OCI-LY7 (cell line): ENCODE results near the gene NFIX. TPM values are rescaled to one million over a fixed set of nuclear protein-coding genes. Genes with fewer than 3 reads are reported as not detected.

Source experiments
- BruUV-seq: library from RNA; stranded (reverse); fragments of 400-500 nt; replicated peaks from 2 replicates; lab custom pipeline; 2021; lab: Mats Ljungman, UMichigan
- CTCF ChIA-PET: fragments of 300-600 bp; sonication (Branson Sonifier 250); formaldehyde crosslinking; loops from one replicate; lab custom pipeline; 2022; ENCODE audit warnings: antibody characterized with exemption; ENCODE audit not compliant: unreplicated experiment; lab: Charles Lee
- POLR2A ChIA-PET: fragments of 300-600 bp; sonication (Branson Sonifier 250); formaldehyde crosslinking; loops from one replicate; lab custom pipeline; 2022; ENCODE audit warnings: antibody characterized with exemption; lab: Charles Lee
- DNase-seq: peaks from one replicate; pipeline ENCODE4 v3.0.0-alpha.2; 2015; ENCODE audit warnings: low spot score
- H2AFZ ChIP-seq: fragments of 200-600 bp; sonication (generic), shearing (Covaris generic); 2 replicates; pipeline ENCODE4 v1.6.1; 2014; ENCODE audit warnings: mild to moderate bottlenecking, antibody characterized with exemption, low read length, moderate library complexity
- H3K27ac ChIP-seq: fragments of 200-600 bp; sonication (generic); 2 replicates; pipeline ENCODE4 v1.5.1; 2014; ENCODE audit warnings: mixed run types, low read depth, mild to moderate bottlenecking, moderate library complexity, low read length, inconsistent platforms; ENCODE audit not compliant: poor library complexity, severe bottlenecking
- H3K36me3 ChIP-seq: fragments of 200-600 bp; sonication (generic); 2 replicates; pipeline ENCODE4 v1.6.1; 2014; ENCODE audit warnings: mild to moderate bottlenecking, antibody characterized with exemption, low read length, moderate library complexity, mixed read lengths; ENCODE audit not compliant: insufficient read depth
- H3K4me1 ChIP-seq: fragments of 200-600 bp; sonication (generic); 2 replicates; pipeline ENCODE4 v1.5.1; 2014; ENCODE audit warnings: mild to moderate bottlenecking, low read length; ENCODE audit not compliant: insufficient read depth, poor library complexity, severe bottlenecking
- H3K4me2 ChIP-seq: fragments of 200-600 bp; sonication (generic); 2 replicates; pipeline ENCODE4 v1.6.1; 2014; ENCODE audit warnings: mild to moderate bottlenecking, low read length
- H3K4me3 ChIP-seq: fragments of 200-600 bp; sonication (generic); 2 replicates; pipeline ENCODE4 v1.5.1; 2014; ENCODE audit warnings: mild to moderate bottlenecking, low read depth, low read length; ENCODE audit not compliant: poor library complexity, severe bottlenecking
- H3K79me2 ChIP-seq: fragments of 200-600 bp; sonication (generic); 2 replicates; pipeline ENCODE4 v1.6.1; 2016; ENCODE audit warnings: low read depth, mild to moderate bottlenecking, low read length, moderate library complexity, mixed read lengths; ENCODE audit not compliant: insufficient read depth
- H3K9me2 ChIP-seq: fragments of 200-600 bp; sonication (generic); 2 replicates; pipeline ENCODE4 v1.6.1; 2016; ENCODE audit warnings: mild to moderate bottlenecking, low read length, mixed read lengths; ENCODE audit not compliant: insufficient read depth
- H3K9me3 ChIP-seq: fragments of 200-600 bp; sonication (generic); 2 replicates; pipeline ENCODE4 v1.6.1; 2014; ENCODE audit warnings: mild to moderate bottlenecking, mixed run types, low read length, mixed read lengths
- H4K20me1 ChIP-seq: fragments of 200-600 bp; sonication (generic); 2 replicates; pipeline ENCODE4 v1.6.1; 2014; ENCODE audit warnings: mild to moderate bottlenecking, antibody characterized with exemption, low read length, moderate library complexity, mixed read lengths; ENCODE audit not compliant: insufficient read depth
- CTCF ChIP-seq: fragments of 200-600 bp; sonication (generic); conservative IDR thresholded peaks from 2 replicates; pipeline ENCODE4 v1.5.1; 2014; ENCODE audit warnings: mild to moderate bottlenecking, antibody characterized with exemption, low read length, moderate library complexity, mixed read lengths
- EZH2phosphoT487 ChIP-seq: fragments of 200-600 bp; sonication (generic); IDR thresholded peaks from 2 replicates; pipeline ENCODE4 v1.6.1; 2018; ENCODE audit warnings: low read depth, borderline replicate concordance, mild to moderate bottlenecking, mixed run types, antibody characterized with exemption, low read length, moderate library complexity, mixed read lengths
- intact Hi-C: fragments of 100-400 bp; cut with micrococcal nuclease; formaldehyde crosslinking; loops from one replicate; pipeline ENCODE4 v1.10.0; 2022; ENCODE audit not compliant: unreplicated experiment
- total RNA-seq, 2 experiments: library from RNA; depleted of rRNA in 1 of 2; stranded (reverse); fragments of >200 nt in 1 of 2; shearing (Covaris generic) in 1 of 2; gene quantifications; 2 replicates each; pipeline ENCODE4 v1.2.3, GENCODE V29; 2014 to 2022

NFIX gene
- total RNA-seq, 2 experiments from 2014 or later: 0.16 to 0.72 TPM

- intact Hi-C loops: loop anchor here (2.0 kb wide), 1 partner anchor 35 kb away; no protein-coding TSS in a partner anchor
- Histone ChIP-seq H3K27ac (peak overlapping the region; percentile 5), H3K9me2 (no peaks in the 10 kb centered on the region), H3K79me2 (peaks cover 3% of the 10 kb centered on the region; the same call in 1 of the 2 replicates), H3K36me3 (peaks cover 24% of the 10 kb centered on the region), H3K4me1 (peaks cover 68% of the 10 kb centered on the region), H3K4me3 (peak overlapping the region; percentile 48), H4K20me1 (no peaks in the 10 kb centered on the region), H2AFZ (no peak overlapping the region), H3K4me2 (peak overlapping the region; percentile 80), H3K9me3 (no peaks in the 10 kb centered on the region)
- BruUV-seq: no TSS peak
- peak; percentile 42 for DNase-seq
- ChIA-PET POLR2A (interaction anchor here (0.6 to 1.5 kb wide), 4 partner anchors 8 to 120 kb away, joined by 3 to 8 read pairs (median 4); partner anchors contain the start of genes IER2 and STX10), CTCF (interaction anchor here (0.6 to 1.4 kb wide), 3 partner anchors 10 to 130 kb away, joined by 3 to 13 read pairs (median 3); no protein-coding TSS in a partner anchor)
- 0 out of 2 replicates have a peak, but pooled peaks have one; percentile 28 for TF ChIP-seq CTCF
- TF ChIP-seq EZH2phosphoT487: no peak
Measured at GRCh38 chr19:13095934-13096927, 101.0 kb downstream of the NFIX start.

- intact Hi-C loops: no loop called here
- BruUV-seq: no TSS peak
- H3K36me3 ChIP-seq: peaks cover 24% of the 10 kb centered on the region
- no peaks in the 10 kb centered on the region for H3K9me3 ChIP-seq
- CTCF ChIA-PET: no interaction called here
- no peaks in the 10 kb centered on the region for H4K20me1 ChIP-seq
- POLR2A ChIA-PET: interaction anchor here (0.6 kb wide), 1 partner anchor 53 kb away, joined by 4 read pairs; the partner anchor contains the start of genes IER2 and STX10
- TF ChIP-seq EZH2phosphoT487: no peak; the same call in 1 of the 2 replicates
- no peak for TF ChIP-seq CTCF
- DNase-seq: no peak
- H3K9me2 ChIP-seq: no peaks in the 10 kb centered on the region
- H3K4me1 ChIP-seq: peaks cover 75% of the 10 kb centered on the region
- H2AFZ ChIP-seq: no peak overlapping the region
- peaks cover 12% of the 10 kb centered on the region for H3K79me2 ChIP-seq
- no peak overlapping the region for H3K4me3 ChIP-seq
- H3K4me2 ChIP-seq: 0 out of 2 replicates have a peak overlapping the region, but pooled peaks have one; percentile 14
- H3K27ac ChIP-seq: no peak overlapping the region
Measured at GRCh38 chr19:13097033-13097462, 101.8 kb downstream of the NFIX start.
